HPDE6-E6E7 (cell line): ENCODE measurements around the gene ZGPAT.

Experiments
- DNase-seq: peaks from one replicate; pipeline ENCODE4 v3.0.0; 2011; ENCODE audit warnings: missing footprints; ENCODE audit errors: extremely low spot score

The ZGPAT gene

GRCh38 chr20:63692436-63693082, 15.3 kb upstream of the ZGPAT start:
- DNase-seq, result no peak

- no peak for DNase-seq
Observed at GRCh38 chr20:63693083-63693732, 14.6 kb upstream of the ZGPAT start.

GRCh38 chr20:63693733-63694583, 13.9 kb upstream of the ZGPAT start:
- no peak for DNase-seq

GRCh38 chr20:63694584-63695423, 13.0 kb upstream of the ZGPAT start:
- DNase-seq, result no peak

- DNase-seq, result no peak
Observed at GRCh38 chr20:63695424-63696305, 12.2 kb upstream of the ZGPAT start.

GRCh38 chr20:63696306-63696627, 11.6 kb upstream of the ZGPAT start:
- no peak for DNase-seq

GRCh38 chr20:63696628-63697356, 11.0 kb upstream of the ZGPAT start, which contains the start of gene TNFRSF6B:
TSS of gene TNFRSF6B (plus strand) at chr20:63696652. CDS start at chr20:63696768, 116 bp downstream.
- no peak for DNase-seq

- no peak for DNase-seq
Observed at GRCh38 chr20:63697357-63697867, 10.4 kb upstream of the ZGPAT start.

- no peak for DNase-seq
Observed at GRCh38 chr20:63697868-63698545, 9.8 kb upstream of the ZGPAT start.

GRCh38 chr20:63698739-63699465, 8.9 kb upstream of the ZGPAT start:
- peak; percentile 98 for DNase-seq

- DNase-seq, result no peak
Observed at GRCh38 chr20:63699466-63700198, 8.2 kb upstream of the ZGPAT start.

- DNase-seq, result no peak
Observed at GRCh38 chr20:63700199-63701050, 7.4 kb upstream of the ZGPAT start.

GRCh38 chr20:63701051-63701328, 6.8 kb upstream of the ZGPAT start:
- no peak for DNase-seq

- DNase-seq, result no peak
Observed at GRCh38 chr20:63701329-63702035, 6.4 kb upstream of the ZGPAT start.

- DNase-seq, result no peak
Observed at GRCh38 chr20:63702036-63702665, 5.7 kb upstream of the ZGPAT start.
